HCT116 (cell line): ENCODE data around the gene GCK. TPM values are rescaled to one million over a fixed set of nuclear protein-coding genes. Genes with fewer than 3 reads are reported as not detected.

Experiments
- ATAC-seq: fragments of 200-7000 bp; cut with Tn5 transposase; 2 replicates; pipeline ENCODE4 v1.9.1; 2020; ENCODE audit warnings: mild to moderate bottlenecking, moderate library complexity
- BruUV-seq: library from RNA; stranded (reverse); fragments of 400-500 nt; replicated peaks from 2 replicates; lab custom pipeline; 2021; lab: Mats Ljungman, UMichigan
- CTCF ChIA-PET: fragments of 300-600 bp; sonication (Branson Sonifier 250); formaldehyde crosslinking; loops from one replicate; lab custom pipeline; 2021; ENCODE audit warnings: antibody characterized with exemption; lab: Charles Lee
- POLR2A ChIA-PET: fragments of 300-600, 350-600 bp; sonication (Branson Sonifier 250); formaldehyde crosslinking; loops from one replicate; lab custom pipeline; 2021; ENCODE audit warnings: antibody characterized with exemption; lab: Charles Lee
- RAD21 ChIA-PET, 2 experiments: fragments of 300-600 bp; sonication (Branson Sonifier 250); formaldehyde crosslinking; loops; one replicate each; lab custom pipeline; 2023; ENCODE audit warnings: low total read pairs in 2 of 2; ENCODE audit not compliant: uncharacterized antibody in 2 of 2, unreplicated experiment in 2 of 2, low non-redundant PET in 1 of 2; lab: Charles Lee
- DNase-seq: peaks from one replicate; pipeline ENCODE4 v3.0.0-alpha.2; 2010; ENCODE audit warnings: low read depth, low spot score
- H2AFZ ChIP-seq: fragments of 200-600 bp; shearing (Covaris generic), sonication (generic); 2 replicates; pipeline ENCODE4 v1.6.1; 2017; ENCODE audit warnings: low read depth, mixed run types, mixed read lengths, antibody characterized with exemption, low read length; ENCODE audit not compliant: poor library complexity, severe bottlenecking
- H3K27ac ChIP-seq: 2 replicates; pipeline ENCODE4 v1.5.1; 2012; ENCODE audit warnings: low read depth, low read length
- H3K27me3 ChIP-seq: fragments of 200-600 bp; sonication (generic); 2 replicates; pipeline ENCODE4 v1.6.1; 2016; ENCODE audit warnings: mixed run types, low read length, mixed read lengths; ENCODE audit not compliant: insufficient read depth
- H3K36me3 ChIP-seq, 2 experiments: fragments of 200-500 bp in 1 of 2; fragments of 200-600 bp in 1 of 2; sonication (Bioruptor generic) in 1 of 2; sonication (generic) in 1 of 2; 2 replicates each; pipeline versions ENCODE4 v1.5.1 to v1.6.1; 2014 to 2016; ENCODE audit warnings: low read length in 2 of 2, inconsistent platforms in 1 of 2, mixed read lengths in 1 of 2, mixed run types in 1 of 2; ENCODE audit not compliant: insufficient read depth in 2 of 2, control insufficient read depth in 1 of 2
- H3K4me1 ChIP-seq, 2 experiments: fragments of 200-600 bp in 1 of 2; sonication (generic) in 1 of 2; 2 replicates each; pipeline versions ENCODE4 v1.5.1 to v1.6.1; 2012 to 2017; ENCODE audit warnings: low read length in 2 of 2, inconsistent platforms in 1 of 2, mild to moderate bottlenecking in 1 of 2, mixed read lengths in 1 of 2, mixed run types in 1 of 2, moderate library complexity in 1 of 2; ENCODE audit not compliant: insufficient read depth in 2 of 2, control insufficient read depth in 1 of 2
- H3K4me2 ChIP-seq: fragments of 200-600 bp; sonication (generic); 2 replicates; pipeline ENCODE4 v1.6.1; 2017; ENCODE audit warnings: mixed run types, low read length, mixed read lengths
- H3K4me3 ChIP-seq, 2 experiments: fragments of 200-600 bp in 1 of 2; sonication (generic) in 1 of 2; replicated peaks in 1 of 2; 2 replicates each; pipeline ENCODE4 v1.5.1; 2011 to 2016; ENCODE audit warnings: low read length in 2 of 2, control low read depth in 1 of 2, low read depth in 1 of 2, mild to moderate bottlenecking in 1 of 2, mixed read lengths in 1 of 2, mixed run types in 1 of 2
- H3K79me2 ChIP-seq: fragments of 200-600 bp; sonication (generic); 2 replicates; pipeline ENCODE4 v1.6.1; 2017; ENCODE audit warnings: mild to moderate bottlenecking, mixed run types, low read length, moderate library complexity, mixed read lengths; ENCODE audit not compliant: insufficient read depth
- H3K9ac ChIP-seq: fragments of 200-600 bp; sonication (generic); 2 replicates; pipeline ENCODE4 v1.6.1; 2016; ENCODE audit warnings: low read length, mixed read lengths
- H3K9me2 ChIP-seq: fragments of 200-600 bp; sonication (generic), shearing (Covaris generic); 2 replicates; pipeline ENCODE4 v1.6.1; 2017; ENCODE audit warnings: mixed run types, mild to moderate bottlenecking, moderate library complexity; ENCODE audit not compliant: insufficient read depth
- H3K9me3 ChIP-seq, 2 experiments: fragments of 200-500 bp in 1 of 2; fragments of 200-600 bp in 1 of 2; sonication (Bioruptor generic) in 1 of 2; sonication (generic) in 1 of 2; 2 replicates each; pipeline ENCODE4 v1.6.1; 2014 to 2017; ENCODE audit warnings: low read length in 2 of 2, mixed read lengths in 2 of 2, inconsistent platforms in 1 of 2, low read depth in 1 of 2, mild to moderate bottlenecking in 1 of 2, mixed run types in 1 of 2, moderate library complexity in 1 of 2; ENCODE audit not compliant: control insufficient read depth in 1 of 2, insufficient read depth in 1 of 2
- H4K20me1 ChIP-seq: fragments of 200-600 bp; sonication (generic), shearing (Covaris generic); 2 replicates; pipeline ENCODE4 v1.6.1; 2017; ENCODE audit warnings: mixed run types, mild to moderate bottlenecking, moderate library complexity; ENCODE audit not compliant: insufficient read depth
- CBX3 ChIP-seq: IDR thresholded peaks from 2 replicates; pipeline ENCODE4 v1.6.1; 2012; ENCODE audit warnings: low read depth
- CEBPB ChIP-seq: IDR thresholded peaks from 2 replicates; pipeline ENCODE4 v1.6.1; 2012; ENCODE audit warnings: low read depth
- EGR1 ChIP-seq: IDR thresholded peaks from 2 replicates; pipeline ENCODE4 v1.6.1; 2012; ENCODE audit warnings: low read depth
- EZH2 ChIP-seq: fragments of 200-600 bp; sonication (generic); IDR thresholded peaks from 2 replicates; pipeline ENCODE4 v1.6.1; 2017; ENCODE audit warnings: antibody characterized with exemption, mixed run types
- EZH2phosphoT487 ChIP-seq: fragments of 200-600 bp; IDR thresholded peaks from 2 replicates; pipeline ENCODE4 v1.6.1; 2018; ENCODE audit warnings: antibody characterized with exemption, borderline replicate concordance
- FOSL1 ChIP-seq: IDR thresholded peaks from 2 replicates; pipeline ENCODE4 v1.6.1; 2012; ENCODE audit warnings: low read depth
- JUND ChIP-seq: IDR thresholded peaks from 2 replicates; pipeline ENCODE4 v1.6.1; 2012
- POLR2A ChIP-seq: IDR thresholded peaks from 2 replicates; pipeline ENCODE4 v1.7.0; 2011; ENCODE audit warnings: borderline replicate concordance; ENCODE audit not compliant: insufficient read depth, insufficient read length; ENCODE audit errors: extremely low read depth
- POLR2AphosphoS5 ChIP-seq: IDR thresholded peaks from 2 replicates; pipeline ENCODE4 v1.6.1; 2011; ENCODE audit warnings: mild to moderate bottlenecking, low read depth, low read length, moderate library complexity
- RAD21 ChIP-seq: IDR thresholded peaks from 2 replicates; pipeline ENCODE4 v1.6.1; 2012; ENCODE audit warnings: low read depth, mild to moderate bottlenecking
- SIN3A ChIP-seq: IDR thresholded peaks from 2 replicates; pipeline ENCODE4 v1.6.1; 2012; ENCODE audit warnings: low read depth
- SP1 ChIP-seq: IDR thresholded peaks from 2 replicates; pipeline ENCODE4 v1.6.1; 2012; ENCODE audit warnings: low read depth
- SRF ChIP-seq: IDR thresholded peaks from 2 replicates; pipeline ENCODE4 v1.6.1; 2012; ENCODE audit warnings: low read depth
- TCF7L2 ChIP-seq: IDR thresholded peaks from 2 replicates; pipeline ENCODE4 v1.7.0; 2011; ENCODE audit warnings: borderline replicate concordance, inconsistent platforms; ENCODE audit not compliant: insufficient read depth, insufficient read length; ENCODE audit errors: extremely low read depth
- ZFX ChIP-seq: fragments of 450-650 bp; IDR thresholded peaks from 2 replicates; pipeline ENCODE4 v1.6.1; 2017
- ZNF274 ChIP-seq: fragments of 200-500 bp; sonication (Bioruptor generic); IDR thresholded peaks from 2 replicates; pipeline ENCODE4 v1.6.1; 2014; ENCODE audit warnings: mild to moderate bottlenecking, low read depth, low read length, inconsistent platforms
- intact Hi-C: fragments of 100-400 bp; cut with micrococcal nuclease; formaldehyde crosslinking; loops from 2 replicates; pipeline ENCODE4 v1.10.0; 2022
- total RNA-seq: library from RNA; stranded (reverse); gene quantifications from one replicate; pipeline ENCODE4 v1.2.1, GENCODE V29; 2021; ENCODE audit not compliant: unreplicated experiment
- TF ChIP-seq, protein P1 (sequence below): IDR thresholded peaks from 2 replicates; pipeline ENCODE4 v1.6.1; 2012
- TF ChIP-seq, protein P2 (sequence below): IDR thresholded peaks from 2 replicates; pipeline ENCODE4 v1.6.1; 2012; ENCODE audit warnings: low read depth
- TF ChIP-seq, protein P3 (sequence below): IDR thresholded peaks from 2 replicates; pipeline ENCODE4 v1.6.1; 2011; ENCODE audit warnings: mild to moderate bottlenecking, low read length, moderate library complexity; ENCODE audit not compliant: insufficient replicate concordance; ENCODE audit errors: extremely low read depth
- TF ChIP-seq, protein P4 (sequence below), 3 experiments: fragments of 200-600 bp in 1 of 3; sonication (generic) in 1 of 3; IDR thresholded peaks in 2 of 3; conservative IDR thresholded peaks in 1 of 3; 2 replicates each; pipeline ENCODE4 v1.5.1; 2012 to 2017; ENCODE audit warnings: low read depth in 2 of 3, low read length in 2 of 3, antibody characterized with exemption in 1 of 3, borderline replicate concordance in 1 of 3, control low read depth in 1 of 3, mild to moderate bottlenecking in 1 of 3, mixed read lengths in 1 of 3, mixed run types in 1 of 3, moderate library complexity in 1 of 3; ENCODE audit not compliant: insufficient read depth in 1 of 3

GCK gene
- total RNA-seq, 1 experiment from 2014 or later, result 0.34 TPM

DNA sequence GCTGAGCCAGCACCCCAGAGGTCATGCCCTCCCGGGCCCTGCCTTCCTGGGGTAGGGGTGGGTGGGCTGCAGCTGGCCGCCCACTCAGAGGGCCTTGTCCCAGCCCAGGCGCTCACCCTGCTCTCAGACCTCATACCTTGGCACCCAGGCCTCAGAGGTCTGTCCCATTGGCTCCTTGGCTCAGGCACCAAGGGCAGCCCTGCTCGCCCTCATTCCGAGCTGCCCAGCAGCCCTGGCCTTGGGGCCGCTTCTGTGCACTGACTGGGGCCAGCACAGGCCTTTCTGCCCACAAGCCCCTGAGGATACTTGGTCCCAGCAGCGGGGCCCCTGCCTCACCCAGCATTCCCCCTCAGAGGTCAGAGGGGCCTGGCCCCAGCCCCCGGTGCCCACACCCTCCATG, 45.8 kb upstream of the GCK start:
- no peak overlapping the region for H3K4me3 ChIP-seq
- ChIA-PET CTCF (no interaction called here), POLR2A (no interaction called here), RAD21 (no interaction called here)
- intact Hi-C loops, result no loop called here
- DNase-seq (no peak), ATAC-seq (no peak)
- no peaks in the 10 kb centered on the region for H3K9me3 ChIP-seq
- H3K79me2 ChIP-seq, result no peaks in the 10 kb centered on the region
- no peaks in the 10 kb centered on the region for H3K36me3 ChIP-seq
- no peak overlapping the region for H3K9ac ChIP-seq
- H4K20me1 ChIP-seq, result no peaks in the 10 kb centered on the region
- no peaks in the 10 kb centered on the region for H3K9me2 ChIP-seq
- TF ChIP-seq EZH2 (no peak), POLR2A (no peak), SP1 (no peak), CBX3 (no peak), SRF (no peak), TCF7L2 (no peak), ZNF274 (no peak), FOSL1 (no peak), RAD21 (no peak), EGR1 (no peak), EZH2phosphoT487 (no peak), ZFX (no peak), POLR2AphosphoS5 (no peak), JUND (no peak), SIN3A (no peak), CEBPB (no peak)
- TF ChIP-seq, protein P1, sequence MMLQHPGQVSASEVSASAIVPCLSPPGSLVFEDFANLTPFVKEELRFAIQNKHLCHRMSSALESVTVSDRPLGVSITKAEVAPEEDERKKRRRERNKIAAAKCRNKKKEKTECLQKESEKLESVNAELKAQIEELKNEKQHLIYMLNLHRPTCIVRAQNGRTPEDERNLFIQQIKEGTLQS, result no peak
- TF ChIP-seq, protein P2, sequence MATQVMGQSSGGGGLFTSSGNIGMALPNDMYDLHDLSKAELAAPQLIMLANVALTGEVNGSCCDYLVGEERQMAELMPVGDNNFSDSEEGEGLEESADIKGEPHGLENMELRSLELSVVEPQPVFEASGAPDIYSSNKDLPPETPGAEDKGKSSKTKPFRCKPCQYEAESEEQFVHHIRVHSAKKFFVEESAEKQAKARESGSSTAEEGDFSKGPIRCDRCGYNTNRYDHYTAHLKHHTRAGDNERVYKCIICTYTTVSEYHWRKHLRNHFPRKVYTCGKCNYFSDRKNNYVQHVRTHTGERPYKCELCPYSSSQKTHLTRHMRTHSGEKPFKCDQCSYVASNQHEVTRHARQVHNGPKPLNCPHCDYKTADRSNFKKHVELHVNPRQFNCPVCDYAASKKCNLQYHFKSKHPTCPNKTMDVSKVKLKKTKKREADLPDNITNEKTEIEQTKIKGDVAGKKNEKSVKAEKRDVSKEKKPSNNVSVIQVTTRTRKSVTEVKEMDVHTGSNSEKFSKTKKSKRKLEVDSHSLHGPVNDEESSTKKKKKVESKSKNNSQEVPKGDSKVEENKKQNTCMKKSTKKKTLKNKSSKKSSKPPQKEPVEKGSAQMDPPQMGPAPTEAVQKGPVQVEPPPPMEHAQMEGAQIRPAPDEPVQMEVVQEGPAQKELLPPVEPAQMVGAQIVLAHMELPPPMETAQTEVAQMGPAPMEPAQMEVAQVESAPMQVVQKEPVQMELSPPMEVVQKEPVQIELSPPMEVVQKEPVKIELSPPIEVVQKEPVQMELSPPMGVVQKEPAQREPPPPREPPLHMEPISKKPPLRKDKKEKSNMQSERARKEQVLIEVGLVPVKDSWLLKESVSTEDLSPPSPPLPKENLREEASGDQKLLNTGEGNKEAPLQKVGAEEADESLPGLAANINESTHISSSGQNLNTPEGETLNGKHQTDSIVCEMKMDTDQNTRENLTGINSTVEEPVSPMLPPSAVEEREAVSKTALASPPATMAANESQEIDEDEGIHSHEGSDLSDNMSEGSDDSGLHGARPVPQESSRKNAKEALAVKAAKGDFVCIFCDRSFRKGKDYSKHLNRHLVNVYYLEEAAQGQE, result no peak
- TF ChIP-seq, protein P3, sequence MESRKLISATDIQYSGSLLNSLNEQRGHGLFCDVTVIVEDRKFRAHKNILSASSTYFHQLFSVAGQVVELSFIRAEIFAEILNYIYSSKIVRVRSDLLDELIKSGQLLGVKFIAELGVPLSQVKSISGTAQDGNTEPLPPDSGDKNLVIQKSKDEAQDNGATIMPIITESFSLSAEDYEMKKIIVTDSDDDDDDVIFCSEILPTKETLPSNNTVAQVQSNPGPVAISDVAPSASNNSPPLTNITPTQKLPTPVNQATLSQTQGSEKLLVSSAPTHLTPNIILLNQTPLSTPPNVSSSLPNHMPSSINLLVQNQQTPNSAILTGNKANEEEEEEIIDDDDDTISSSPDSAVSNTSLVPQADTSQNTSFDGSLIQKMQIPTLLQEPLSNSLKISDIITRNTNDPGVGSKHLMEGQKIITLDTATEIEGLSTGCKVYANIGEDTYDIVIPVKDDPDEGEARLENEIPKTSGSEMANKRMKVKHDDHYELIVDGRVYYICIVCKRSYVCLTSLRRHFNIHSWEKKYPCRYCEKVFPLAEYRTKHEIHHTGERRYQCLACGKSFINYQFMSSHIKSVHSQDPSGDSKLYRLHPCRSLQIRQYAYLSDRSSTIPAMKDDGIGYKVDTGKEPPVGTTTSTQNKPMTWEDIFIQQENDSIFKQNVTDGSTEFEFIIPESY, result no peak
- TF ChIP-seq, protein P4, sequence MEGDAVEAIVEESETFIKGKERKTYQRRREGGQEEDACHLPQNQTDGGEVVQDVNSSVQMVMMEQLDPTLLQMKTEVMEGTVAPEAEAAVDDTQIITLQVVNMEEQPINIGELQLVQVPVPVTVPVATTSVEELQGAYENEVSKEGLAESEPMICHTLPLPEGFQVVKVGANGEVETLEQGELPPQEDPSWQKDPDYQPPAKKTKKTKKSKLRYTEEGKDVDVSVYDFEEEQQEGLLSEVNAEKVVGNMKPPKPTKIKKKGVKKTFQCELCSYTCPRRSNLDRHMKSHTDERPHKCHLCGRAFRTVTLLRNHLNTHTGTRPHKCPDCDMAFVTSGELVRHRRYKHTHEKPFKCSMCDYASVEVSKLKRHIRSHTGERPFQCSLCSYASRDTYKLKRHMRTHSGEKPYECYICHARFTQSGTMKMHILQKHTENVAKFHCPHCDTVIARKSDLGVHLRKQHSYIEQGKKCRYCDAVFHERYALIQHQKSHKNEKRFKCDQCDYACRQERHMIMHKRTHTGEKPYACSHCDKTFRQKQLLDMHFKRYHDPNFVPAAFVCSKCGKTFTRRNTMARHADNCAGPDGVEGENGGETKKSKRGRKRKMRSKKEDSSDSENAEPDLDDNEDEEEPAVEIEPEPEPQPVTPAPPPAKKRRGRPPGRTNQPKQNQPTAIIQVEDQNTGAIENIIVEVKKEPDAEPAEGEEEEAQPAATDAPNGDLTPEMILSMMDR (IDR thresholded peaks at IDR 0.05 in 2 of 3, conservative IDR thresholded peaks at IDR 0.05 in 1 of 3; ENCODE audit: borderline replicate concordance in 1 of 3, insufficient read depth in 1 of 3, low read depth in 2 of 3, low read length in 2 of 3), result no peak
- no peak overlapping the region for H3K27ac ChIP-seq
- no peak overlapping the region for H2AFZ ChIP-seq
- no peaks in the 10 kb centered on the region for H3K4me1 ChIP-seq
- H3K27me3 ChIP-seq, result no peaks in the 10 kb centered on the region
- H3K4me2 ChIP-seq, result no peak overlapping the region
- no TSS peak for BruUV-seq
